Neutrophil (primary cell): Measurements from ENCODE around the gene DDX59.

ENCODE experiments used
- H3K27ac ChIP-seq: fragments of 200-600 bp; sonication (generic); 2 replicates; pipeline ENCODE4 v1.5.1; 2016; ENCODE audit warnings: mild to moderate bottlenecking, moderate library complexity
- H3K27me3 ChIP-seq: fragments of 200-600 bp; sonication (generic); 2 replicates; pipeline ENCODE4 v1.6.0; 2016; ENCODE audit warnings: mild to moderate bottlenecking
- H3K36me3 ChIP-seq: fragments of 200-600 bp; sonication (generic); 2 replicates; pipeline ENCODE4 v1.5.1; 2017
- H3K4me1 ChIP-seq, 2 experiments: fragments of 200-600 bp in 1 of 2; sonication (generic) in 1 of 2; 1 replicate in 1 of 2; 2 replicates in 1 of 2; pipeline versions ENCODE4 v1.5.1 to v1.6.1; 2013 to 2016; ENCODE audit warnings: low read depth in 1 of 2, low read length in 1 of 2, mild to moderate bottlenecking in 1 of 2, moderate library complexity in 1 of 2; ENCODE audit not compliant: control insufficient read depth in 1 of 2, insufficient read depth in 1 of 2
- H3K4me3 ChIP-seq, 2 experiments: fragments of 200-600 bp in 1 of 2; sonication (generic) in 1 of 2; 1 replicate in 1 of 2; 2 replicates in 1 of 2; pipeline ENCODE4 v1.5.1; 2013 to 2016; ENCODE audit warnings: low read depth in 1 of 2, low read length in 1 of 2, mild to moderate bottlenecking in 1 of 2, moderate library complexity in 1 of 2
- H3K9me3 ChIP-seq: fragments of 200-600 bp; sonication (generic); 2 replicates; pipeline ENCODE4 v1.5.1; 2016
- TF ChIP-seq, protein P1 (sequence below): fragments of 200-600 bp; sonication (generic); IDR thresholded peaks from 2 replicates; pipeline ENCODE4 v1.5.1; 2016; ENCODE audit warnings: antibody characterized with exemption

The DDX59 gene

DNA sequence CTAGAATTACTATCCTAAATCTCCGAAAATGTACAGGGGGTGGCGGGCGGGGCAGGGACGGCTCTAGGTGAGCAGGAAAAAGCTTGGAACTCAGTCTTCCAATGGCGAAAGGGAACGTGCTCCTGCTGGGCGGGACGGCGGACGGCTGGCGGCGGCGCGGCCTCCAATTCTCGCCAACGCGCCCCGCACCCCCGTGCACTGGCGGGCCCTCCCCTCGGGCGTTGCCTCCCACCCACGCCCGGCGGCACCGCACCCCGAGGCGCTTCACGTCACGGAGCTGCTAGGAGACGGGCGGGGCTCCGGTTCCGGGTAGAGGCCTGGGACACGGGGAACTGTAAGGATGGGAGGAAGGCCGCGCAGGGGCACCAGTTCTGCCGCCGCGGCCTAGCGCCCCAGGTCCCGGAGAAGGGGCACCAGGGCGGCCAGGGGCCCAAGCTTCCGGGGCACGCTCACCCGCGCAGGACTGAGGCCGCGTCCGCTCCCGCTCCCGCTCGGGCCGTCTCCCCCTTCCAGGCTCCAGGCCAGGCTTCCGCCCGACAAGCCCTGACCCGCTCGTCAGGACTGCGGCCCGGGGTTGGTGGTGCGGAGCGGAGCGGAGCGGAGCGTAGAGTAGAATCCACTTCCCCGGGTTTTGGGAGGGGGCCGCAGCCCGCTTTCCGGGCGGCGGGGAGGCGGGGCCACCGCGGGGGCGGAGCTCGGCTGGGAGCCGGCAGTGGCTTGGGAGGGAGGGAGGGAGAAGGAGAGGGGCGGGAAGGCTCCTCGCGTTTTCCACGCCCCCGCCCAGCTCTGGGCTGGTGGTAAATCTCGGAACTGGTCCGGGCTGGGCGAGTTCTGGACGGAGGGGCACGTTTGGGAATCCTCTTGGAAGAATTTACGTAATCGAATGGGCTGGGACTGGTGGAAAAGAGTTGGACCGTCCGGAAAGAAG lies at the start of gene DDX59:
TSS of gene DDX59 (minus strand) at position 594 of the 928 bp plus-strand sequence. CDS start 3,167 bp downstream, outside the sequence.
- Histone ChIP-seq H3K27ac (peak within 1 kb of the TSS; percentile 97), H3K4me1 (peaks cover 16 to 18% of the 10 kb centered on the region in 2 experiments), H3K36me3 (peaks cover 18% of the 10 kb centered on the region), H3K27me3 (no peaks in the 10 kb centered on the region), H3K4me3 (peak within 1 kb of the TSS; percentile 72 to 88), H3K9me3 (no peaks in the 10 kb centered on the region)
- TF ChIP-seq, protein P1, sequence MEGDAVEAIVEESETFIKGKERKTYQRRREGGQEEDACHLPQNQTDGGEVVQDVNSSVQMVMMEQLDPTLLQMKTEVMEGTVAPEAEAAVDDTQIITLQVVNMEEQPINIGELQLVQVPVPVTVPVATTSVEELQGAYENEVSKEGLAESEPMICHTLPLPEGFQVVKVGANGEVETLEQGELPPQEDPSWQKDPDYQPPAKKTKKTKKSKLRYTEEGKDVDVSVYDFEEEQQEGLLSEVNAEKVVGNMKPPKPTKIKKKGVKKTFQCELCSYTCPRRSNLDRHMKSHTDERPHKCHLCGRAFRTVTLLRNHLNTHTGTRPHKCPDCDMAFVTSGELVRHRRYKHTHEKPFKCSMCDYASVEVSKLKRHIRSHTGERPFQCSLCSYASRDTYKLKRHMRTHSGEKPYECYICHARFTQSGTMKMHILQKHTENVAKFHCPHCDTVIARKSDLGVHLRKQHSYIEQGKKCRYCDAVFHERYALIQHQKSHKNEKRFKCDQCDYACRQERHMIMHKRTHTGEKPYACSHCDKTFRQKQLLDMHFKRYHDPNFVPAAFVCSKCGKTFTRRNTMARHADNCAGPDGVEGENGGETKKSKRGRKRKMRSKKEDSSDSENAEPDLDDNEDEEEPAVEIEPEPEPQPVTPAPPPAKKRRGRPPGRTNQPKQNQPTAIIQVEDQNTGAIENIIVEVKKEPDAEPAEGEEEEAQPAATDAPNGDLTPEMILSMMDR = peak; percentile 37

DNA sequence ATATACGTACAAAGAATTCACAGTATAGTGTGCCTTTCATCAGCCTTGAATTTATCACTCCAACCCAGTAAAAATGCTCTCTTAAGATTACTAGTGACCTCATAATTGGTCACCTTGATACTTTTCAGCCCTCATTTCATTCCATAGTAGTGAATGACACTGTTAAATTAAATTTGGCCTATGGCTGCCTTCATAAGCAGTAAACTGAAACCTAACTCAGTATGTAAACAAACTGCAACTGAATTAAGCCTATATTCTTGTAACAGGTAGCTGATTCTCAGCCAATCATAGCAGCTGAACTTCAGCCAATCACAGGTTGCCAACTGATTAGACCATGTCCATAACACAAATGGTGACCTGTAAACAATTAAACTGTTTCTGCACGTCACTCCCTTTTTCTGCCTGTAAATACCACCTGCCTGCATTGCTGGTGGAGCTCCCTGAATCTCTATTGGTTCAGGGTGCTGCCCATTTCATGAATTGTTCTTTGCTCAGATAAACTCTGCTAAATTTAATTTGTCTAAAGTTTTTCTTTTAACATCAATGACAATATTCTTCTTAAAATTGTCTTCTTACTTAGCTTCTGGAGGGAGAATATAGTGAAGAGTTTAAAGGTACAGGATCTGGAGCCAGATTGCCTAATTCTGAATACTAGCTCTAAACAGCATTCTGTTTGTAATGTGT lies 44.9 kb upstream of the DDX59 start:
- Histone ChIP-seq H3K4me1 (no peaks in the 10 kb centered on the region), H3K9me3 (no peaks in the 10 kb centered on the region), H3K27me3 (no peaks in the 10 kb centered on the region), H3K36me3 (no peaks in the 10 kb centered on the region), H3K27ac (no peak overlapping the region), H3K4me3 (no peak overlapping the region)
- TF ChIP-seq, protein P1 = no peak

DNA sequence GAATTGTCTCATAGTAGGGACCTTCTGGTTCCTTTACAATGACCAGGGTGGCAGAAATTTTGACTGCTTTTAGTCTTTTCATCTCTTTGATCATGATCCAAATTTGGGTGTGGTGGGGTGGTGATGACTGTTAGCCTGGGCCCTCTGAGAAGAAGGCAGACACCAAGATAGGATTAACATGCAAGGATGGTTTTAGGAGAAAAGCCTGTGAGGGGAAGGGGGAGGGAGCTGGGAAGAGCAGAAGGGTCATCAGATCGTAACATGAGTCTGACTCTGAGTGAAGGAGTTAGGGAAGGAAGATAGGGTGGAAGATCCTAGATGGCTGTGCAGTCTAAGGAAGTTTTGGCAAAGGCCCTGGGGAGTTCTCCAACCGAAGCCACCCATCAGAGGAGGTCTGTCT lies 40.5 kb upstream of the DDX59 start:
- no peaks in the 10 kb centered on the region for H3K4me1 ChIP-seq
- no peak overlapping the region for H3K27ac ChIP-seq
- TF ChIP-seq, protein P1 = no peak
- H3K4me3 ChIP-seq = no peak overlapping the region
- H3K27me3 ChIP-seq = no peaks in the 10 kb centered on the region
- H3K36me3 ChIP-seq = no peaks in the 10 kb centered on the region
- H3K9me3 ChIP-seq = no peaks in the 10 kb centered on the region

DNA sequence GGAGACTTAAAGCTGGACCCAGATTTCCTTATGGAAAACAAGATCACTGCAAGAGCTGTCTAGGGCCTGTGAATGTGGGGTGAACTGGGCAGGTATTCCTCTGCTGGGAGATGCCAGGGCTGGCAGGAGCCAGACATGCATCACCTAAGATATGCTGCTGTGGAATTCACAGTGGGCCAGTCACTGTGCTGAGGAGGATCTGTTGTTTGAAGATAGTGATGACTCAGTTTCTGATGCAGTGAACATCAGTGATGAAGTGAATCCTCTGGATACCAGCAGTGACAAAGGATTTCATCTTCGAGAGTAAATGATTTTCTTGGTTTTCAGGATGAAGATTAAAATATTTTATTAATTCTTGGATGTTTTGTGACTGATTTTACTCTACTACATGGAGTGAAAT lies 39.1 kb upstream of the DDX59 start:
- no peak overlapping the region for H3K4me3 ChIP-seq
- TF ChIP-seq, protein P1 = no peak
- H3K27me3 ChIP-seq = no peaks in the 10 kb centered on the region
- H3K4me1 ChIP-seq = no peaks in the 10 kb centered on the region
- no peaks in the 10 kb centered on the region for H3K9me3 ChIP-seq
- H3K27ac ChIP-seq = no peak overlapping the region
- no peaks in the 10 kb centered on the region for H3K36me3 ChIP-seq

DNA sequence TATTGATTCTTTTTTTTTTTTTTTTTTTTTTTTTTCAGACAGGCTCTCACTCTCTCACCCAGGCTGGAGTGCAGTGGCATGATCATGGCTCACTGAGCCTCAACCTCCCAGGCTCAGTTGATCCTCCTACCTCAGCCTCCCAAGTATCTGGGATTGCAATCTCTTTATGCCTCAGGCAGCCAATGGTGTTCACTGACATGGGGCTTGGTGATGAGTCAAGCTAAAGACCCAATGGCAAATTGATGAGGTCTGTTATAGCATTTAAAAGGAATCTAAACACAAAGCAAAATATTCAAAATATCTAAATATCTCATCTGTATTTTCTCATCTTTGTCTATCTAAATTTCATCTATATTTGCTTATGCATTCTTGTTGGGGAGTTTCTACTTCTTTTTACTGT lies 38.5 kb upstream of the DDX59 start:
- Histone ChIP-seq H3K4me1 (no peaks in the 10 kb centered on the region), H3K27ac (no peak overlapping the region), H3K36me3 (no peaks in the 10 kb centered on the region), H3K9me3 (no peaks in the 10 kb centered on the region), H3K27me3 (no peaks in the 10 kb centered on the region), H3K4me3 (no peak overlapping the region)
- TF ChIP-seq, protein P1 = no peak
